Liver (tissue), 9 donors: ENCODE measurements around the gene GRM1. TPM values are rescaled to one million over a fixed set of nuclear protein-coding genes. Genes with fewer than 3 reads are reported as not detected.
A peak's percentile ranks its signal among the peaks of the same experiment; 100 is the strongest.

Source experiments
- DNase-seq: peaks from one replicate; pipeline ENCODE4 v3.0.0-alpha.2; 2017; ENCODE audit warnings: low spot score
- H3K27ac ChIP-seq, 2 donors: one replicate each; pipeline ENCODE4 v1.7.0; 2013; ENCODE audit warnings: inconsistent platforms in 2 of 2, low read length in 2 of 2, control low read depth in 1 of 2, low read depth in 1 of 2, mild to moderate bottlenecking in 1 of 2
- H3K27me3 ChIP-seq, 4 donors: one replicate each; pipeline versions ENCODE4 v1.6.1 to v1.7.0; 2013; ENCODE audit warnings: low read length in 3 of 4, inconsistent platforms in 1 of 4, mild to moderate bottlenecking in 1 of 4, moderate library complexity in 1 of 4; ENCODE audit not compliant: control insufficient read depth in 4 of 4, insufficient read depth in 4 of 4
- H3K36me3 ChIP-seq, 4 donors: one replicate each; pipeline versions ENCODE4 v1.6.1 to v1.7.0; 2013; ENCODE audit warnings: low read length in 3 of 4, mild to moderate bottlenecking in 3 of 4, low read depth in 1 of 4, moderate library complexity in 1 of 4; ENCODE audit not compliant: control insufficient read depth in 4 of 4, insufficient read depth in 3 of 4
- H3K4me1 ChIP-seq, 4 donors: one replicate each; pipeline versions ENCODE4 v1.6.1 to v1.7.0; 2013; ENCODE audit warnings: low read length in 3 of 4, mild to moderate bottlenecking in 3 of 4, moderate library complexity in 1 of 4; ENCODE audit not compliant: control insufficient read depth in 4 of 4, insufficient read depth in 4 of 4
- H3K4me3 ChIP-seq, 3 donors: one replicate each; pipeline versions ENCODE4 v1.6.1 to v1.7.0; 2013; ENCODE audit warnings: low read length in 3 of 3, control low read depth in 1 of 3, low read depth in 1 of 3, mild to moderate bottlenecking in 1 of 3
- H3K9ac ChIP-seq, 2 donors: one replicate each; pipeline ENCODE4 v1.7.0; 2013; ENCODE audit warnings: low read length in 2 of 2, mild to moderate bottlenecking in 2 of 2, moderate library complexity in 2 of 2, control low read depth in 1 of 2, low read depth in 1 of 2
- H3K9me3 ChIP-seq, 4 donors: one replicate each; pipeline versions ENCODE4 v1.6.1 to v1.7.0; 2013; ENCODE audit warnings: low read length in 3 of 4; ENCODE audit not compliant: control insufficient read depth in 4 of 4
- GABPA ChIP-seq, 2 donors: IDR thresholded peaks in 1 of 2; conservative IDR thresholded peaks in 1 of 2; 2 replicates each; pipeline ENCODE4 v1.6.1; 2016; ENCODE audit warnings: antibody characterized with exemption in 2 of 2, mild to moderate bottlenecking in 1 of 2, moderate library complexity in 1 of 2
- NR2F2 ChIP-seq: IDR thresholded peaks from 2 replicates; pipeline ENCODE4 v1.6.1; 2016; ENCODE audit warnings: antibody characterized with exemption
- YY1 ChIP-seq: IDR thresholded peaks from 2 replicates; pipeline ENCODE4 v1.6.1; 2016; ENCODE audit warnings: antibody characterized with exemption, mild to moderate bottlenecking
- WGBS: extraction: QIAGEN DNeasy Blood & Tissue Kit; methylation state at CpG from one replicate; pipeline ENCODE4 v1.1.7; 2013; 5-methylcytosine and 5-hydroxymethylcytosine counted together
- polyA plus RNA-seq, 2 donors: library from polyadenylated mRNA; stranded (reverse) in 1 of 2; unstranded in 1 of 2; fragments of 200-250 nt in 1 of 2; fragments of >200 nt in 1 of 2; fragmentation: Nextera tagmentation in 1 of 2; extraction: Ambion mirVana in 1 of 2; gene quantifications; one replicate each; pipeline versions ENCODE4 v1.2.1 to v1.2.3, GENCODE V29; 2013 to 2015
- total RNA-seq, 2 donors: library from RNA; depleted of rRNA; stranded (reverse); fragments of >200 nt; gene quantifications; one replicate each; pipeline ENCODE4 v1.2.3, GENCODE V29; 2014
- TF ChIP-seq, protein P1 (sequence below): IDR thresholded peaks from 2 replicates; pipeline ENCODE4 v1.6.1; 2016; ENCODE audit warnings: antibody characterized with exemption
- TF ChIP-seq, protein P2 (sequence below): IDR thresholded peaks from 2 replicates; pipeline ENCODE4 v1.6.1; 2016; ENCODE audit warnings: antibody characterized with exemption
- TF ChIP-seq, protein P3 (sequence below): IDR thresholded peaks from 2 replicates; pipeline ENCODE4 v1.6.1; 2016; ENCODE audit warnings: antibody characterized with exemption, mild to moderate bottlenecking
- TF ChIP-seq, protein P4 (sequence below): IDR thresholded peaks from 2 replicates; pipeline ENCODE4 v1.6.1; 2016; ENCODE audit warnings: antibody characterized with exemption
- donor health status: healthy.
- donor health status: healthy.
- donor health status: healthy.
- donor health status: healthy.
- donor health status: healthy.

The GRM1 gene
- total and polyA plus RNA-seq, 4 donors: under 0.01 to 0.05 (median 0.01) TPM; not detected in 1

DNA sequence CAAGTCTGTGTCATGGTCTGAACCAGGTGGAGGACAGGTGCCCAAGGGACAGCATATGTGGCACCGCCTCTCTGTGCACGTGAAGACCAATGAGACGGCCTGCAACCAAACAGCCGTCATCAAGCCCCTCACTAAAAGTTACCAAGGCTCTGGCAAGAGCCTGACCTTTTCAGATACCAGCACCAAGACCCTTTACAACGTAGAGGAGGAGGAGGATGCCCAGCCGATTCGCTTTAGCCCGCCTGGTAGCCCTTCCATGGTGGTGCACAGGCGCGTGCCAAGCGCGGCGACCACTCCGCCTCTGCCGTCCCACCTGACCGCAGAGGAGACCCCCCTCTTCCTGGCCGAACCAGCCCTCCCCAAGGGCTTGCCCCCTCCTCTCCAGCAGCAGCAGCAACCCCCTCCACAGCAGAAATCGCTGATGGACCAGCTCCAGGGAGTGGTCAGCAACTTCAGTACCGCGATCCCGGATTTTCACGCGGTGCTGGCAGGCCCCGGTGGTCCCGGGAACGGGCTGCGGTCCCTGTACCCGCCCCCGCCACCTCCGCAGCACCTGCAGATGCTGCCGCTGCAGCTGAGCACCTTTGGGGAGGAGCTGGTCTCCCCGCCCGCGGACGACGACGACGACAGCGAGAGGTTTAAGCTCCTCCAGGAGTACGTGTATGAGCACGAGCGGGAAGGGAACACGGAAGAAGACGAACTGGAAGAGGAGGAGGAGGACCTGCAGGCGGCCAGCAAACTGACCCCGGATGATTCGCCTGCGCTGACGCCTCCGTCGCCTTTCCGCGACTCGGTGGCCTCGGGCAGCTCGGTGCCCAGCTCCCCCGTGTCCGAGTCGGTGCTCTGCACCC lies 405.2 kb downstream of the GRM1 start:
- H3K36me3 ChIP-seq: no peaks in the 10 kb centered on the region
- 14% methylated on average over 59 of the region's 59 CpGs for WGBS
- no peak for DNase-seq
- peaks cover 0 to 8% (median 0%) of the 10 kb centered on the region in 4 donors for H3K4me1 ChIP-seq
- H3K27ac ChIP-seq: no peak overlapping the region
- no peaks in the 10 kb centered on the region for H3K9me3 ChIP-seq
- H3K27me3 ChIP-seq: peaks cover 0 to 8% (median 3%) of the 10 kb centered on the region in 4 donors
- peak overlapping the region in 2 of 3 donors; percentile 35 to 41 for H3K4me3 ChIP-seq
- no peak overlapping the region for H3K9ac ChIP-seq
- TF ChIP-seq, protein P1, sequence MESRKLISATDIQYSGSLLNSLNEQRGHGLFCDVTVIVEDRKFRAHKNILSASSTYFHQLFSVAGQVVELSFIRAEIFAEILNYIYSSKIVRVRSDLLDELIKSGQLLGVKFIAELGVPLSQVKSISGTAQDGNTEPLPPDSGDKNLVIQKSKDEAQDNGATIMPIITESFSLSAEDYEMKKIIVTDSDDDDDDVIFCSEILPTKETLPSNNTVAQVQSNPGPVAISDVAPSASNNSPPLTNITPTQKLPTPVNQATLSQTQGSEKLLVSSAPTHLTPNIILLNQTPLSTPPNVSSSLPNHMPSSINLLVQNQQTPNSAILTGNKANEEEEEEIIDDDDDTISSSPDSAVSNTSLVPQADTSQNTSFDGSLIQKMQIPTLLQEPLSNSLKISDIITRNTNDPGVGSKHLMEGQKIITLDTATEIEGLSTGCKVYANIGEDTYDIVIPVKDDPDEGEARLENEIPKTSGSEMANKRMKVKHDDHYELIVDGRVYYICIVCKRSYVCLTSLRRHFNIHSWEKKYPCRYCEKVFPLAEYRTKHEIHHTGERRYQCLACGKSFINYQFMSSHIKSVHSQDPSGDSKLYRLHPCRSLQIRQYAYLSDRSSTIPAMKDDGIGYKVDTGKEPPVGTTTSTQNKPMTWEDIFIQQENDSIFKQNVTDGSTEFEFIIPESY: no peak
- TF ChIP-seq, protein P2, sequence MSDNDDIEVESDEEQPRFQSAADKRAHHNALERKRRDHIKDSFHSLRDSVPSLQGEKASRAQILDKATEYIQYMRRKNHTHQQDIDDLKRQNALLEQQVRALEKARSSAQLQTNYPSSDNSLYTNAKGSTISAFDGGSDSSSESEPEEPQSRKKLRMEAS: no peak
- TF ChIP-seq, protein P3, sequence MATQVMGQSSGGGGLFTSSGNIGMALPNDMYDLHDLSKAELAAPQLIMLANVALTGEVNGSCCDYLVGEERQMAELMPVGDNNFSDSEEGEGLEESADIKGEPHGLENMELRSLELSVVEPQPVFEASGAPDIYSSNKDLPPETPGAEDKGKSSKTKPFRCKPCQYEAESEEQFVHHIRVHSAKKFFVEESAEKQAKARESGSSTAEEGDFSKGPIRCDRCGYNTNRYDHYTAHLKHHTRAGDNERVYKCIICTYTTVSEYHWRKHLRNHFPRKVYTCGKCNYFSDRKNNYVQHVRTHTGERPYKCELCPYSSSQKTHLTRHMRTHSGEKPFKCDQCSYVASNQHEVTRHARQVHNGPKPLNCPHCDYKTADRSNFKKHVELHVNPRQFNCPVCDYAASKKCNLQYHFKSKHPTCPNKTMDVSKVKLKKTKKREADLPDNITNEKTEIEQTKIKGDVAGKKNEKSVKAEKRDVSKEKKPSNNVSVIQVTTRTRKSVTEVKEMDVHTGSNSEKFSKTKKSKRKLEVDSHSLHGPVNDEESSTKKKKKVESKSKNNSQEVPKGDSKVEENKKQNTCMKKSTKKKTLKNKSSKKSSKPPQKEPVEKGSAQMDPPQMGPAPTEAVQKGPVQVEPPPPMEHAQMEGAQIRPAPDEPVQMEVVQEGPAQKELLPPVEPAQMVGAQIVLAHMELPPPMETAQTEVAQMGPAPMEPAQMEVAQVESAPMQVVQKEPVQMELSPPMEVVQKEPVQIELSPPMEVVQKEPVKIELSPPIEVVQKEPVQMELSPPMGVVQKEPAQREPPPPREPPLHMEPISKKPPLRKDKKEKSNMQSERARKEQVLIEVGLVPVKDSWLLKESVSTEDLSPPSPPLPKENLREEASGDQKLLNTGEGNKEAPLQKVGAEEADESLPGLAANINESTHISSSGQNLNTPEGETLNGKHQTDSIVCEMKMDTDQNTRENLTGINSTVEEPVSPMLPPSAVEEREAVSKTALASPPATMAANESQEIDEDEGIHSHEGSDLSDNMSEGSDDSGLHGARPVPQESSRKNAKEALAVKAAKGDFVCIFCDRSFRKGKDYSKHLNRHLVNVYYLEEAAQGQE: no peak

DNA sequence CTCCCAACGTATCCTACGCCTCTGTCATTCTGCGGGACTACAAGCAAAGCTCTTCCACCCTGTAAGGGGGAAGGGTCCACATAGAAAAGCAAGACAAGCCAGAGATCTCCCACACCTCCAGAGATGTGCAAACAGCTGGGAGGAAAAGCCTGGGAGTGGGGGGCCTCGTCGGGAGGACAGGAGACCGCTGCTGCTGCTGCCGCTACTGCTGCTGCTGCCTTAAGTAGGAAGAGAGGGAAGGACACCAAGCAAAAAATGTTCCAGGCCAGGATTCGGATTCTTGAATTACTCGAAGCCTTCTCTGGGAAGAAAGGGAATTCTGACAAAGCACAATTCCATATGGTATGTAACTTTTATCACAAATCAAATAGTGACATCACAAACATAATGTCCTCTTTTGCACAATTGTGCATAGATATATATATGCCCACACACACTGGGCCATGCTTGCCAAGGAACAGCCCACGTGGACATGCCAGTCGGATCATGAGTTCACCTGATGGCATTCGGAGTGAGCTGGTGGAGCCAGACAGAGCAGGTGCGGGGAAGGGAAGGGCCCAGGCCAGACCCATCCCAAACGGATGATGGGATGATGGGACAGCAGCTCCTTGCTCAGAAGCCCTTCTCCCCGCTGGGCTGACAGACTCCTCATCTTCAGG lies 406.0 kb downstream of the GRM1 start:
- Histone ChIP-seq H3K9me3 (no peaks in the 10 kb centered on the region), H3K27ac (no peak overlapping the region), H3K4me3 (peak overlapping the region in 2 of 3 donors; percentile 35 to 41), H3K4me1 (peaks cover 0 to 8% (median 0%) of the 10 kb centered on the region in 4 donors), H3K27me3 (peaks cover 0 to 8% (median 3%) of the 10 kb centered on the region in 4 donors), H3K36me3 (no peaks in the 10 kb centered on the region), H3K9ac (no peak overlapping the region)
- TF ChIP-seq, protein P4, sequence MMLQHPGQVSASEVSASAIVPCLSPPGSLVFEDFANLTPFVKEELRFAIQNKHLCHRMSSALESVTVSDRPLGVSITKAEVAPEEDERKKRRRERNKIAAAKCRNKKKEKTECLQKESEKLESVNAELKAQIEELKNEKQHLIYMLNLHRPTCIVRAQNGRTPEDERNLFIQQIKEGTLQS: no peak
- TF ChIP-seq NR2F2 (no peak), GABPA (IDR thresholded peaks at IDR 0.05 in 1 of 2, conservative IDR thresholded peaks at IDR 0.05 in 1 of 2) (no peak), YY1 (no peak)
- TF ChIP-seq, protein P3: no peak
- DNase-seq: no peak
- WGBS: 44% methylated on average over 15 of the region's 15 CpGs
